ENCODE data around the gene FADS1. TPM values are rescaled to one million over a fixed set of nuclear protein-coding genes. Genes with fewer than 3 reads are reported as not detected.

FADS1 gene
- total RNA-seq, 2 experiments from 2014 or later: not detected

- ChIA-PET CTCF (ENCODE audit: unreplicated experiment) (no interaction called here), POLR2A (interaction anchor here (0.9 to 1.1 kb wide), 3 partner anchors 15 to 39 kb away, joined by 3 to 8 read pairs (median 3); no protein-coding TSS in a partner anchor)
- H3K4me1 ChIP-seq (ENCODE audit: insufficient read depth, low read length, poor library complexity, severe bottlenecking): peaks cover 31% of the 10 kb centered on the region
- intact Hi-C loops (cut with micrococcal nuclease; ENCODE audit: unreplicated experiment): no loop called here
- TF ChIP-seq, protein P1, sequence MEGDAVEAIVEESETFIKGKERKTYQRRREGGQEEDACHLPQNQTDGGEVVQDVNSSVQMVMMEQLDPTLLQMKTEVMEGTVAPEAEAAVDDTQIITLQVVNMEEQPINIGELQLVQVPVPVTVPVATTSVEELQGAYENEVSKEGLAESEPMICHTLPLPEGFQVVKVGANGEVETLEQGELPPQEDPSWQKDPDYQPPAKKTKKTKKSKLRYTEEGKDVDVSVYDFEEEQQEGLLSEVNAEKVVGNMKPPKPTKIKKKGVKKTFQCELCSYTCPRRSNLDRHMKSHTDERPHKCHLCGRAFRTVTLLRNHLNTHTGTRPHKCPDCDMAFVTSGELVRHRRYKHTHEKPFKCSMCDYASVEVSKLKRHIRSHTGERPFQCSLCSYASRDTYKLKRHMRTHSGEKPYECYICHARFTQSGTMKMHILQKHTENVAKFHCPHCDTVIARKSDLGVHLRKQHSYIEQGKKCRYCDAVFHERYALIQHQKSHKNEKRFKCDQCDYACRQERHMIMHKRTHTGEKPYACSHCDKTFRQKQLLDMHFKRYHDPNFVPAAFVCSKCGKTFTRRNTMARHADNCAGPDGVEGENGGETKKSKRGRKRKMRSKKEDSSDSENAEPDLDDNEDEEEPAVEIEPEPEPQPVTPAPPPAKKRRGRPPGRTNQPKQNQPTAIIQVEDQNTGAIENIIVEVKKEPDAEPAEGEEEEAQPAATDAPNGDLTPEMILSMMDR (conservative IDR thresholded peaks at IDR 0.05; ENCODE audit: low read length): no peak
- TF ChIP-seq EZH2phosphoT487 (IDR thresholded peaks at IDR 0.05; ENCODE audit: borderline replicate concordance, low read depth, low read length): no peak
- peak; percentile 83 for DNase-seq (ENCODE audit: low spot score)
- no peaks in the 10 kb centered on the region for H3K79me2 ChIP-seq (ENCODE audit: insufficient read depth, low read depth, low read length)
- no peaks in the 10 kb centered on the region for H3K36me3 ChIP-seq (ENCODE audit: insufficient read depth, low read length)
- peak overlapping the region; percentile 59 for H3K27ac ChIP-seq (ENCODE audit: low read depth, low read length, poor library complexity, severe bottlenecking)
- H2AFZ ChIP-seq (ENCODE audit: low read length): peak overlapping the region; percentile 51
- H3K9me2 ChIP-seq (ENCODE audit: insufficient read depth, low read length): no peaks in the 10 kb centered on the region
- no TSS peak for BruUV-seq (replicated peaks)
- H3K4me3 ChIP-seq (ENCODE audit: low read depth, low read length, poor library complexity, severe bottlenecking): no peak overlapping the region
- no peaks in the 10 kb centered on the region for H4K20me1 ChIP-seq (ENCODE audit: insufficient read depth, low read length)
- H3K9me3 ChIP-seq (ENCODE audit: low read length): no peaks in the 10 kb centered on the region
- H3K4me2 ChIP-seq (ENCODE audit: low read length): peak overlapping the region; percentile 59
These were observed 17.7 kb upstream of the FADS1 start for GRCh38 chr11:61834278-61835048.

GRCh38 chr11:61833926-61834277, 17.1 kb upstream of the FADS1 start:
- BruUV-seq (replicated peaks): no TSS peak
- H3K36me3 ChIP-seq (ENCODE audit: insufficient read depth, low read length): no peaks in the 10 kb centered on the region
- peaks cover 31% of the 10 kb centered on the region for H3K4me1 ChIP-seq (ENCODE audit: insufficient read depth, low read length, poor library complexity, severe bottlenecking)
- peak overlapping the region; percentile 59 for H3K27ac ChIP-seq (ENCODE audit: low read depth, low read length, poor library complexity, severe bottlenecking)
- no peaks in the 10 kb centered on the region for H4K20me1 ChIP-seq (ENCODE audit: insufficient read depth, low read length)
- H3K79me2 ChIP-seq (ENCODE audit: insufficient read depth, low read depth, low read length): no peaks in the 10 kb centered on the region
- H3K9me2 ChIP-seq (ENCODE audit: insufficient read depth, low read length): no peaks in the 10 kb centered on the region
- H3K4me2 ChIP-seq (ENCODE audit: low read length): peak overlapping the region; percentile 59
- no peak overlapping the region for H3K4me3 ChIP-seq (ENCODE audit: low read depth, low read length, poor library complexity, severe bottlenecking)
- intact Hi-C loops (cut with micrococcal nuclease; ENCODE audit: unreplicated experiment): no loop called here
- ChIA-PET POLR2A (interaction anchor here (0.9 to 1.1 kb wide), 2 partner anchors 14 to 39 kb away, joined by 3 read pairs; no protein-coding TSS in a partner anchor), CTCF (ENCODE audit: unreplicated experiment) (no interaction called here)
- H3K9me3 ChIP-seq (ENCODE audit: low read length): no peaks in the 10 kb centered on the region
- TF ChIP-seq, protein P1 (conservative IDR thresholded peaks at IDR 0.05; ENCODE audit: low read length): no peak
- no peak for TF ChIP-seq EZH2phosphoT487 (IDR thresholded peaks at IDR 0.05; ENCODE audit: borderline replicate concordance, low read depth, low read length)
- no peak for DNase-seq (ENCODE audit: low spot score)
- no peak overlapping the region for H2AFZ ChIP-seq (ENCODE audit: low read length)

- CTCF ChIA-PET (ENCODE audit: unreplicated experiment): no interaction called here
- H3K9me2 ChIP-seq (ENCODE audit: insufficient read depth, low read length): no peaks in the 10 kb centered on the region
- DNase-seq (ENCODE audit: low spot score): no peak
- H3K9me3 ChIP-seq (ENCODE audit: low read length): no peaks in the 10 kb centered on the region
- POLR2A ChIA-PET: interaction anchor here (0.9 to 1.1 kb wide), 2 partner anchors 14 to 38 kb away, joined by 3 read pairs; no protein-coding TSS in a partner anchor
- H3K4me1 ChIP-seq (ENCODE audit: insufficient read depth, low read length, poor library complexity, severe bottlenecking): peaks cover 31% of the 10 kb centered on the region
- TF ChIP-seq, protein P1 (conservative IDR thresholded peaks at IDR 0.05; ENCODE audit: low read length): no peak
- TF ChIP-seq EZH2phosphoT487 (IDR thresholded peaks at IDR 0.05; ENCODE audit: borderline replicate concordance, low read depth, low read length): no peak
- H4K20me1 ChIP-seq (ENCODE audit: insufficient read depth, low read length): no peaks in the 10 kb centered on the region
- no TSS peak for BruUV-seq (replicated peaks)
- H3K27ac ChIP-seq (ENCODE audit: low read depth, low read length, poor library complexity, severe bottlenecking): peak overlapping the region; percentile 59
- H3K4me2 ChIP-seq (ENCODE audit: low read length): no peak overlapping the region; the same call in 1 of the 2 replicates
- no peak overlapping the region for H2AFZ ChIP-seq (ENCODE audit: low read length)
- no peak overlapping the region for H3K4me3 ChIP-seq (ENCODE audit: low read depth, low read length, poor library complexity, severe bottlenecking)
- H3K36me3 ChIP-seq (ENCODE audit: insufficient read depth, low read length): no peaks in the 10 kb centered on the region
- intact Hi-C loops (cut with micrococcal nuclease; ENCODE audit: unreplicated experiment): no loop called here
- H3K79me2 ChIP-seq (ENCODE audit: insufficient read depth, low read depth, low read length): no peaks in the 10 kb centered on the region
These were observed 16.7 kb upstream of the FADS1 start for GRCh38 chr11:61833471-61833870.

All from OCI-LY7 (cell line).